ENCODE measurements around the gene RPA3.

DNA sequence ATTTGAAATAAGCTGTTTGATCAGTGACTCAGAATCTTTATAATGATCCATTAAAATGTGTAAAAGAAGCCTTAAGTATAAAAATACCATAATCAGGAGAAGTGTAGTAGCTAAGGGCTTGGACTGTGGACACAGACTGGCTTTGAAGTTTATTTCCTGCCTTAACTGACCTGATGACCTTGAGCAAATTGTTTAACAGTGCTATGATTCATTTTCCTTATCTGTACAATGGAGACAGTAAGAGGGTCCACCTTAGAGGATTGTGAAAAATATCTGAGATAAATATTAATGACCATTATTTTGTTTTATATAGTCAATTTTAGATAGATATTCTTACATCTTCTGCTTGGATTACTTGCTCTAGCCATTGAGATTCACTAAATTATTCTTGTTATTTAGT is 13.3 kb upstream of the RPA3 start:
- TF ChIP-seq, protein P1, sequence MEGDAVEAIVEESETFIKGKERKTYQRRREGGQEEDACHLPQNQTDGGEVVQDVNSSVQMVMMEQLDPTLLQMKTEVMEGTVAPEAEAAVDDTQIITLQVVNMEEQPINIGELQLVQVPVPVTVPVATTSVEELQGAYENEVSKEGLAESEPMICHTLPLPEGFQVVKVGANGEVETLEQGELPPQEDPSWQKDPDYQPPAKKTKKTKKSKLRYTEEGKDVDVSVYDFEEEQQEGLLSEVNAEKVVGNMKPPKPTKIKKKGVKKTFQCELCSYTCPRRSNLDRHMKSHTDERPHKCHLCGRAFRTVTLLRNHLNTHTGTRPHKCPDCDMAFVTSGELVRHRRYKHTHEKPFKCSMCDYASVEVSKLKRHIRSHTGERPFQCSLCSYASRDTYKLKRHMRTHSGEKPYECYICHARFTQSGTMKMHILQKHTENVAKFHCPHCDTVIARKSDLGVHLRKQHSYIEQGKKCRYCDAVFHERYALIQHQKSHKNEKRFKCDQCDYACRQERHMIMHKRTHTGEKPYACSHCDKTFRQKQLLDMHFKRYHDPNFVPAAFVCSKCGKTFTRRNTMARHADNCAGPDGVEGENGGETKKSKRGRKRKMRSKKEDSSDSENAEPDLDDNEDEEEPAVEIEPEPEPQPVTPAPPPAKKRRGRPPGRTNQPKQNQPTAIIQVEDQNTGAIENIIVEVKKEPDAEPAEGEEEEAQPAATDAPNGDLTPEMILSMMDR (IDR thresholded peaks at IDR 0.05): no peak
- no peak for TF ChIP-seq POLR2A (IDR thresholded peaks at IDR 0.05)

Measured in right lobe of liver (tissue), 4 donors.